K562 (cell line): ENCODE data around the gene UQCRC1. TPM values are rescaled to one million over a fixed set of nuclear protein-coding genes. Genes with fewer than 3 reads are reported as not detected.

ENCODE experiments used
- ATAC-seq: fragments of 200-7000 bp; cut with Tn5 transposase; 3 replicates; pipeline ENCODE4 v1.9.1; 2020; ENCODE audit warnings: moderate library complexity
- BruUV-seq: library from RNA; stranded (reverse); fragments of 400-500 nt; replicated peaks from 2 replicates; lab custom pipeline; 2021; lab: Mats Ljungman, UMichigan
- CTCF ChIA-PET: fragments of 300-600 bp; formaldehyde crosslinking; extraction: SDS; loops from one replicate; lab custom pipeline; 2021; ENCODE audit warnings: low intra/inter-chr PET ratio; lab: Yijun Ruan, JAX
- POLR2A ChIA-PET: fragments of 300-600, 350-650 bp; sonication (Branson Sonifier 250); formaldehyde crosslinking; extraction: SDS; loops from one replicate; lab custom pipeline; 2021; ENCODE audit warnings: antibody characterized with exemption, inconsistent platforms; lab: Yijun Ruan, JAX
- DNase-seq, 4 experiments: peaks; one replicate each; pipeline versions ENCODE4 v3.0.0 to v3.0.0-alpha.2; 2011 to 2018; ENCODE audit warnings: low spot score in 3 of 4, mixed read lengths in 3 of 4; ENCODE audit errors: extremely low read depth in 1 of 4
- FAIRE-seq: peaks from 2 replicates; lab custom pipeline; 2011; peaks lifted over from hg19 to GRCh38; lab: Jason Lieb, UNC
- H2AFZ ChIP-seq: 2 replicates; pipeline ENCODE4 v1.6.0; 2011; ENCODE audit warnings: low read depth, low read length, control low read depth, inconsistent platforms
- H3K27ac ChIP-seq: fragments of 200-600 bp; 3 replicates; pipeline ENCODE4 v1.8.0; 2011; ENCODE audit warnings: low read depth, mild to moderate bottlenecking, control low read depth, inconsistent platforms, low read length, moderate library complexity, mixed read lengths; ENCODE audit errors: extremely low read depth
- H3K27me3 ChIP-seq, 2 experiments: fragments of 300-600 bp in 1 of 2; 2 replicates in 1 of 2; 3 replicates in 1 of 2; pipeline versions ENCODE4 v1.6.0 to v1.8.0; 2011; ENCODE audit warnings: inconsistent platforms in 2 of 2, low read length in 2 of 2, mild to moderate bottlenecking in 1 of 2, mixed read lengths in 1 of 2, moderate library complexity in 1 of 2; ENCODE audit not compliant: control insufficient read depth in 2 of 2, insufficient read depth in 2 of 2
- H3K36me3 ChIP-seq: fragments of 300-600 bp; 3 replicates; pipeline ENCODE4 v1.8.0; 2011; ENCODE audit warnings: mild to moderate bottlenecking, low read length, inconsistent platforms; ENCODE audit not compliant: control insufficient read depth, insufficient read depth
- H3K4me1 ChIP-seq, 2 experiments: fragments of 200-600 bp in 1 of 2; replicated peaks in 1 of 2; 2 replicates in 1 of 2; 3 replicates in 1 of 2; pipeline versions ENCODE4 v1.5.1 to v1.8.0; 2011; ENCODE audit warnings: inconsistent platforms in 2 of 2, low read length in 2 of 2, mild to moderate bottlenecking in 1 of 2, mixed read lengths in 1 of 2, moderate library complexity in 1 of 2; ENCODE audit not compliant: control insufficient read depth in 2 of 2, insufficient read depth in 2 of 2
- H3K4me2 ChIP-seq: 2 replicates; pipeline ENCODE4 v1.6.1; 2011; ENCODE audit warnings: low read length, control low read depth, inconsistent platforms, mixed read lengths; ENCODE audit not compliant: insufficient read depth
- H3K4me3 ChIP-seq: fragments of 200-600 bp; sonication (generic), shearing (Covaris generic); 2 replicates; pipeline ENCODE4 v1.5.1; 2016; ENCODE audit warnings: control low read depth, inconsistent platforms
- H3K79me2 ChIP-seq: fragments of 200-600 bp; 3 replicates; pipeline ENCODE4 v1.8.0; 2011; ENCODE audit warnings: low read length, inconsistent platforms; ENCODE audit not compliant: control insufficient read depth, insufficient read depth
- H3K9ac ChIP-seq, 2 experiments: 2 replicates each; pipeline versions ENCODE4 v1.6.0 to v1.6.1; 2011; ENCODE audit warnings: low read depth in 2 of 2, low read length in 2 of 2, control low read depth in 1 of 2, inconsistent platforms in 1 of 2, mild to moderate bottlenecking in 1 of 2, mixed read lengths in 1 of 2; ENCODE audit not compliant: insufficient read depth in 1 of 2
- H3K9me1 ChIP-seq: one replicate; pipeline ENCODE4 v1.6.0; 2011; ENCODE audit warnings: inconsistent platforms, mild to moderate bottlenecking, low read length, moderate library complexity; ENCODE audit not compliant: control insufficient read depth, insufficient read depth
- H3K9me3 ChIP-seq: replicated peaks from 2 replicates; pipeline ENCODE4 v1.5.1; 2011; ENCODE audit warnings: low read depth, low read length, inconsistent platforms; ENCODE audit not compliant: control insufficient read depth, insufficient read depth
- H4K20me1 ChIP-seq: replicated peaks from 2 replicates; pipeline ENCODE4 v1.6.1; 2011; ENCODE audit warnings: low read length, inconsistent platforms, mixed read lengths; ENCODE audit not compliant: control insufficient read depth, insufficient read depth
- BRF1 ChIP-seq: IDR thresholded peaks from 3 replicates; pipeline ENCODE4 v1.6.1; 2011; ENCODE audit warnings: borderline replicate concordance, mild to moderate bottlenecking; ENCODE audit not compliant: insufficient read length; ENCODE audit errors: extremely low read depth
- HEY1 ChIP-seq: fragments of 250-450 bp; sonication (Bioruptor Pico); IDR thresholded peaks from 2 replicates; pipeline ENCODE4 v1.5.0; 2020; ENCODE audit warnings: mild to moderate bottlenecking, moderate library complexity, borderline replicate concordance
- JUND ChIP-seq, 2 experiments: IDR thresholded peaks; 2 replicates in 1 of 2; 3 replicates in 1 of 2; pipeline ENCODE4 v1.6.1; 2011; ENCODE audit warnings: borderline replicate concordance in 2 of 2, low read depth in 2 of 2, low read length in 2 of 2, improper control_type of control experiment in 1 of 2, missing biosample characterization in 1 of 2, missing genetic modification characterization in 1 of 2, missing genetic modification reagents in 1 of 2
- MEF2D ChIP-seq: conservative IDR thresholded peaks from 2 replicates; pipeline ENCODE4 v1.6.1; 2016; ENCODE audit warnings: low read depth, missing genetic modification characterization, missing compliant biosample characterization
- MYBL2 ChIP-seq, 2 experiments: fragments of 450-650 bp in 1 of 2; sonication (generic) in 1 of 2; formaldehyde crosslinking in 1 of 2; IDR thresholded peaks; 2 replicates each; pipeline versions ENCODE4 v1.6.1 to v1.8.1; 2017 to 2022; ENCODE audit warnings: borderline replicate concordance in 1 of 2, inconsistent platforms in 1 of 2, low read depth in 1 of 2, mild to moderate bottlenecking in 1 of 2, missing genetic modification reagents in 1 of 2, moderate library complexity in 1 of 2
- SMAD2 ChIP-seq: fragments of 150-350 bp; IDR thresholded peaks from 2 replicates; pipeline ENCODE4 v1.6.1; 2014; ENCODE audit warnings: low read depth, mild to moderate bottlenecking, low read length
- SMARCB1 ChIP-seq: IDR thresholded peaks from 2 replicates; pipeline ENCODE4 v1.6.1; 2011; ENCODE audit warnings: improper control_type of control experiment, low read depth; ENCODE audit not compliant: insufficient read length
- TBL1XR1 ChIP-seq, 2 experiments: IDR thresholded peaks; 2 replicates each; pipeline ENCODE4 v1.6.1; 2012; ENCODE audit warnings: improper control_type of control experiment in 2 of 2, low read length in 2 of 2, mild to moderate bottlenecking in 1 of 2
- TRIM28 ChIP-seq: fragments of 450-650 bp; IDR thresholded peaks from 2 replicates; pipeline ENCODE4 v1.6.1; 2017
- ZNF253 ChIP-seq: fragments of 250-450 bp; sonication (Bioruptor Pico); conservative IDR thresholded peaks from 2 replicates; pipeline ENCODE4 v1.6.1; 2021; ENCODE audit warnings: mild to moderate bottlenecking
- WGBS: fragments of 100-300 bp; shearing (Covaris generic); methylation state at CpG from one replicate; pipeline ENCODE4 v1.1.6; 2016; ENCODE audit warnings: low coverage, mixed read lengths; ENCODE audit not compliant: insufficient coverage; ENCODE audit errors: missing lambda C conversion rate; 5-methylcytosine and 5-hydroxymethylcytosine counted together
- in situ Hi-C: fragments of 300-500 bp; cut with MboI; formaldehyde crosslinking; loops from 4 replicates; pipeline ENCODE4 v1.15.0; 2018; ENCODE audit warnings: inconsistent platforms, mixed read lengths
- intact Hi-C: fragments of 100-400 bp; cut with micrococcal nuclease; formaldehyde crosslinking; loops from 2 replicates; pipeline ENCODE4 v1.14.2; 2022
- polyA plus RNA-seq, 8 experiments: library from polyadenylated mRNA; depleted of rRNA in 4 of 8; stranded (reverse) in 5 of 8; unstranded in 3 of 8; fragments of >200 nt; fragmentation: Nextera tagmentation in 2 of 8; fragmentation: Illumina TruSeq in 1 of 8; extraction: Ambion mirVana in 2 of 8; extraction: Trizol in 1 of 8; gene quantifications; 2 replicates each; pipeline versions ENCODE4 v1.2.1 to v1.2.3, GENCODE V29; 2011 to 2014; ENCODE audit warnings: inconsistent platforms in 1 of 8, missing spikeins in 1 of 8
- total RNA-seq, 7 experiments: library from RNA; depleted of rRNA in 6 of 7; stranded (reverse); fragments of >200 nt in 6 of 7; fragmentation: Illumina TruSeq in 2 of 7; extraction: Trizol in 2 of 7; gene quantifications; 2 replicates each; pipeline versions ENCODE4 v1.2.1 to v1.2.3, GENCODE V29; 2011 to 2021; ENCODE audit warnings: low replicate concordance in 1 of 7
- TF ChIP-seq, protein P1 (sequence below): sonication (generic); formaldehyde crosslinking; IDR thresholded peaks from 2 replicates; pipeline ENCODE4 v1.8.0; 2022; ENCODE audit warnings: mild to moderate bottlenecking, missing genetic modification reagents
- TF ChIP-seq, protein P2 (sequence below): conservative IDR thresholded peaks from 2 replicates; pipeline ENCODE4 v1.6.1; 2011; ENCODE audit warnings: low read depth, mild to moderate bottlenecking, low read length; ENCODE audit not compliant: control insufficient read depth
- TF ChIP-seq, protein P3 (sequence below): fragments of 450-650 bp; IDR thresholded peaks from 2 replicates; pipeline ENCODE4 v1.6.1; 2016; ENCODE audit warnings: low read depth, mild to moderate bottlenecking, moderate library complexity

The UQCRC1 gene
- total and polyA plus RNA-seq, 9 of the 15 experiments (the other 6 are each of a cell fraction or from before 2014, with no cell fraction given): 125 to 424 (median 268) TPM

DNA sequence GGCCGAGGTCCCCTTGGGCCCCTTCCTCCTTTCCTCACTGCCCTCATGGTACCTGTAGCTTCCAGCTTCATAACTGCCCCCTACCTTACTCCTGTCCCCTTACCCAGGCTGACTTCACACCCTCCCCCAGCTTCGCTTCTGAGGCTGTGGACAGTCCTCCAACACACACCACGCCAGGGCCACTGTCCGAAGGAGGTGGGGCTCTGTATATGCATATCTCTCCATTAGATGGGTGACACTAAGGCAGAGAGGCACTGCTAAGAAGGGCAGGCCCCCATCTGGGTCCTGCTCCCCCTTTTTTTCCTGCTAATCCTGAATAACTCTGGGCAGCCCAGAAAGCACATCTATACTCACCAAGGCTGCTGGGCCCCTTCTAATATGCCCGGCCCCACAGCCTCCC, 13.3 kb downstream of the UQCRC1 start (continued):
- TF ChIP-seq, protein P1, sequence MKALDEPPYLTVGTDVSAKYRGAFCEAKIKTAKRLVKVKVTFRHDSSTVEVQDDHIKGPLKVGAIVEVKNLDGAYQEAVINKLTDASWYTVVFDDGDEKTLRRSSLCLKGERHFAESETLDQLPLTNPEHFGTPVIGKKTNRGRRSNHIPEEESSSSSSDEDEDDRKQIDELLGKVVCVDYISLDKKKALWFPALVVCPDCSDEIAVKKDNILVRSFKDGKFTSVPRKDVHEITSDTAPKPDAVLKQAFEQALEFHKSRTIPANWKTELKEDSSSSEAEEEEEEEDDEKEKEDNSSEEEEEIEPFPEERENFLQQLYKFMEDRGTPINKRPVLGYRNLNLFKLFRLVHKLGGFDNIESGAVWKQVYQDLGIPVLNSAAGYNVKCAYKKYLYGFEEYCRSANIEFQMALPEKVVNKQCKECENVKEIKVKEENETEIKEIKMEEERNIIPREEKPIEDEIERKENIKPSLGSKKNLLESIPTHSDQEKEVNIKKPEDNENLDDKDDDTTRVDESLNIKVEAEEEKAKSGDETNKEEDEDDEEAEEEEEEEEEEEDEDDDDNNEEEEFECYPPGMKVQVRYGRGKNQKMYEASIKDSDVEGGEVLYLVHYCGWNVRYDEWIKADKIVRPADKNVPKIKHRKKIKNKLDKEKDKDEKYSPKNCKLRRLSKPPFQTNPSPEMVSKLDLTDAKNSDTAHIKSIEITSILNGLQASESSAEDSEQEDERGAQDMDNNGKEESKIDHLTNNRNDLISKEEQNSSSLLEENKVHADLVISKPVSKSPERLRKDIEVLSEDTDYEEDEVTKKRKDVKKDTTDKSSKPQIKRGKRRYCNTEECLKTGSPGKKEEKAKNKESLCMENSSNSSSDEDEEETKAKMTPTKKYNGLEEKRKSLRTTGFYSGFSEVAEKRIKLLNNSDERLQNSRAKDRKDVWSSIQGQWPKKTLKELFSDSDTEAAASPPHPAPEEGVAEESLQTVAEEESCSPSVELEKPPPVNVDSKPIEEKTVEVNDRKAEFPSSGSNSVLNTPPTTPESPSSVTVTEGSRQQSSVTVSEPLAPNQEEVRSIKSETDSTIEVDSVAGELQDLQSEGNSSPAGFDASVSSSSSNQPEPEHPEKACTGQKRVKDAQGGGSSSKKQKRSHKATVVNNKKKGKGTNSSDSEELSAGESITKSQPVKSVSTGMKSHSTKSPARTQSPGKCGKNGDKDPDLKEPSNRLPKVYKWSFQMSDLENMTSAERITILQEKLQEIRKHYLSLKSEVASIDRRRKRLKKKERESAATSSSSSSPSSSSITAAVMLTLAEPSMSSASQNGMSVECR: no peak
- no peak for TF ChIP-seq TRIM28
- TF ChIP-seq HEY1: no peak
- TF ChIP-seq, all 486 proteins: peak for 0

DNA sequence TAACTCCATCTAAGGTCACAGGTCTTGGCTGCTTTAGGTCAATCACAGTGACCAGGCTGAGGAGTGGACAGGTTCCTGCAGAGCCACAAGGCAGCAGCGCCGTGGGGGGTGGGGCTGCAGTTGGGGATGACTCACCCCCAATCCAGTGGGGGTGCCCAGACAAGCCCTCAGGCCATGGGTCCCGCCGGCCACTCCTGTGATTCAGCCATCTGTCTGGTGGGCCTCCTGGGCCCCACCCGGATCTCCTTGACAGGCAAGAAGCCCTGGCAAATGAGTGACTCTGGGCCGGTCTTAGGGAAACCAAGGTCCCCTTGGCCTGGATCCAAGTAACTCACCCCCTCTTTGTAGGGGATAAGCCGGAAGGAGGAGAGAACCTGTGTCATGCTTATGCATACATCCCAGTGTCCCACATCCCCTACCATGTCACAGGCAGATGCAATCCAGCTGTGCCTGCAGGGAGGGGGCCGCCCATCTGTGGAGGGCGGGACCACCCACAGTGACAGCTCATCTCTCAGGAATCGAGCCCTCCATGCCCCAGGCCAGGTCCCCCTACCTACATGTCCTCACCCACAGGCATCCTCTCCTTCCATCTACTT, 13.8 kb downstream of the UQCRC1 start:
- ATAC-seq (peak; percentile 44), FAIRE-seq (peak; percentile 6), DNase-seq (peak; percentile 79 to 81 (median 80))
- no peaks in the 10 kb centered on the region for H4K20me1 ChIP-seq
- 0 out of 4 replicates have a peak overlapping the region, but pooled peaks of 1 of the 2 experiments have one; percentile 31 for H3K9ac ChIP-seq
- ChIA-PET POLR2A (interaction anchor here (0.5 to 0.7 kb wide), 2 partner anchors 145 to 277 kb away, joined by 3 read pairs; no protein-coding TSS in a partner anchor), CTCF (no interaction called here)
- H3K9me1 ChIP-seq: no peaks in the 10 kb centered on the region
- H3K9me3 ChIP-seq: no peaks in the 10 kb centered on the region
- in situ Hi-C loops (no loop called here), intact Hi-C loops (no loop called here)
- H3K4me1 ChIP-seq: peaks cover 12 to 48% of the 10 kb centered on the region in 2 experiments; a peak in 4 of 5 replicates
- peak overlapping the region; percentile 39; the same call in 2 of the 3 replicates for H3K27ac ChIP-seq
- 8% methylated on average over 8 of the region's 10 CpGs for WGBS
- no peak overlapping the region for H2AFZ ChIP-seq
- H3K4me2 ChIP-seq: peak overlapping the region; percentile 8; the same call in 1 of the 2 replicates
- no peak overlapping the region for H3K4me3 ChIP-seq
- no TSS peak for BruUV-seq
- H3K79me2 ChIP-seq: no peaks in the 10 kb centered on the region
- H3K36me3 ChIP-seq: peaks cover 34% of the 10 kb centered on the region; the same call in 2 of the 3 replicates
- H3K27me3 ChIP-seq: peaks cover 0 to 14% of the 10 kb centered on the region in 2 experiments; a peak in 2 of 5 replicates
- TF ChIP-seq SMAD2 (no peak), BRF1 (no peak), MEF2D (tag) (no peak), MYBL2 (IDR thresholded peaks at IDR 0.05; ENCODE audit: low read depth) (no peak), MYBL2 (CRISPR knock-in tag; IDR thresholded peaks at IDR 0.05; ENCODE audit: borderline replicate concordance) (no peak), ZNF253 (CRISPR knock-in tag) (no peak), TBL1XR1 (IDR thresholded peaks at IDR 0.05; ENCODE audit: low read length in 2 of 2) (no peak), JUND (IDR thresholded peaks at IDR 0.05; ENCODE audit: borderline replicate concordance, low read depth, low read length) (peak; percentile 93), JUND (tag; IDR thresholded peaks at IDR 0.05; ENCODE audit: borderline replicate concordance, low read depth, low read length) (peak; percentile 82; the same call in 2 of the 3 replicates), SMARCB1 (no peak)
- TF ChIP-seq, protein P2, sequence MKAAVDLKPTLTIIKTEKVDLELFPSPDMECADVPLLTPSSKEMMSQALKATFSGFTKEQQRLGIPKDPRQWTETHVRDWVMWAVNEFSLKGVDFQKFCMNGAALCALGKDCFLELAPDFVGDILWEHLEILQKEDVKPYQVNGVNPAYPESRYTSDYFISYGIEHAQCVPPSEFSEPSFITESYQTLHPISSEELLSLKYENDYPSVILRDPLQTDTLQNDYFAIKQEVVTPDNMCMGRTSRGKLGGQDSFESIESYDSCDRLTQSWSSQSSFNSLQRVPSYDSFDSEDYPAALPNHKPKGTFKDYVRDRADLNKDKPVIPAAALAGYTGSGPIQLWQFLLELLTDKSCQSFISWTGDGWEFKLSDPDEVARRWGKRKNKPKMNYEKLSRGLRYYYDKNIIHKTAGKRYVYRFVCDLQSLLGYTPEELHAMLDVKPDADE: no peak
- TF ChIP-seq, protein P3, sequence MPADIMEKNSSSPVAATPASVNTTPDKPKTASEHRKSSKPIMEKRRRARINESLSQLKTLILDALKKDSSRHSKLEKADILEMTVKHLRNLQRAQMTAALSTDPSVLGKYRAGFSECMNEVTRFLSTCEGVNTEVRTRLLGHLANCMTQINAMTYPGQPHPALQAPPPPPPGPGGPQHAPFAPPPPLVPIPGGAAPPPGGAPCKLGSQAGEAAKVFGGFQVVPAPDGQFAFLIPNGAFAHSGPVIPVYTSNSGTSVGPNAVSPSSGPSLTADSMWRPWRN: no peak
